Stomach (tissue), 9 donors: ENCODE data around the gene SLC35F6. TPM values are rescaled to one million over a fixed set of nuclear protein-coding genes. Genes with fewer than 3 reads are reported as not detected.

Experiments
- DNase-seq, 2 donors: peaks; one replicate each; pipeline versions ENCODE4 v3.0.0 to v3.0.0-alpha.2; 2013 to 2019
- H3K27ac ChIP-seq, 5 donors: fragments of 200-600 bp in 4 of 5; sonication (generic) in 4 of 5; one replicate each; pipeline ENCODE4 v1.5.1; 2013 to 2019; ENCODE audit warnings: mild to moderate bottlenecking in 1 of 5, moderate library complexity in 1 of 5
- H3K27me3 ChIP-seq, 3 donors: fragments of 200-600 bp; sonication (generic); one replicate each; pipeline ENCODE4 v1.5.1; 2017 to 2019; ENCODE audit warnings: mixed run types in 1 of 3
- H3K36me3 ChIP-seq, 4 donors: fragments of 200-600 bp; sonication (generic); 1 replicate in 3 of 4; 2 replicates in 1 of 4; pipeline ENCODE4 v1.5.1; 2016 to 2019
- H3K4me1 ChIP-seq, 4 donors: fragments of 200-600 bp; sonication (generic); one replicate each; pipeline ENCODE4 v1.5.1; 2016 to 2019
- H3K4me3 ChIP-seq, 4 donors: fragments of 200-600 bp; sonication (generic) in 3 of 4; one replicate each; pipeline ENCODE4 v1.5.1; 2016 to 2019; ENCODE audit warnings: mild to moderate bottlenecking in 1 of 4
- H3K9me3 ChIP-seq, 4 donors: fragments of 200-600 bp; sonication (generic); one replicate each; pipeline ENCODE4 v1.5.1; 2016 to 2019
- CTCF ChIP-seq, 7 experiments: fragments of 450-650 bp in 4 of 7; fragments of 200-600 bp in 3 of 7; sonication (generic) in 3 of 7; IDR thresholded peaks; one replicate each; pipeline ENCODE4 v1.5.1; 2016 to 2019; ENCODE audit warnings: antibody characterized with exemption in 7 of 7, control low read depth in 2 of 7, mild to moderate bottlenecking in 1 of 7
- EP300 ChIP-seq: sonication (generic); formaldehyde crosslinking; IDR thresholded peaks from one replicate; pipeline ENCODE4 v1.6.1; 2017; ENCODE audit warnings: antibody characterized with exemption
- POLR2A ChIP-seq, 4 donors: fragments of 450-650 bp; IDR thresholded peaks; one replicate each; pipeline ENCODE4 v1.6.1; 2016; ENCODE audit warnings: antibody characterized with exemption in 4 of 4, control low read depth in 2 of 4, mild to moderate bottlenecking in 1 of 4, moderate library complexity in 1 of 4
- POLR2AphosphoS5 ChIP-seq, 3 donors: sonication (generic); formaldehyde crosslinking; IDR thresholded peaks; one replicate each; pipeline ENCODE4 v1.6.1; 2016; ENCODE audit warnings: antibody characterized with exemption in 3 of 3
- WGBS, 5 donors: extraction: QIAGEN DNeasy Blood & Tissue Kit in 3 of 5; methylation state at CpG; one replicate each; pipeline versions ENCODE4 v1.1.5 to v1.1.7; 2013 to 2018; 5-methylcytosine and 5-hydroxymethylcytosine counted together
- intact Hi-C: fragments of 100-400 bp; cut with DNase I; formaldehyde crosslinking; loops from one replicate; pipeline ENCODE4 v1.15.1; 2023; ENCODE audit warnings: low total_unique reads
- polyA plus RNA-seq, 3 donors: library from polyadenylated mRNA; stranded (reverse); fragments of 200-250 nt; gene quantifications; one replicate each; pipeline ENCODE4 v1.2.3, GENCODE V29; 2013
- total RNA-seq, 5 donors: library from RNA; depleted of rRNA; stranded (reverse); fragments of >200 nt; gene quantifications; one replicate each; pipeline versions ENCODE4 v1.1.0 to v1.2.3, GENCODE V29; 2014 to 2016
- donor health status: healthy with polysubstance abuse.
- donor health status: Bipolar disorder and iron deficiency.
- donor health status: healthy.

The SLC35F6 gene
- total and polyA plus RNA-seq, 8 donors = 4.9 to 40.9 (median 12.9) TPM

- H3K27ac ChIP-seq = peak overlapping the region in 4 of 5 donors; percentile 92 to 94 (median 92)
- H3K9me3 ChIP-seq = no peaks in the 10 kb centered on the region
- TF ChIP-seq CTCF (IDR thresholded peaks at IDR 0.05) = no peak
- TF ChIP-seq POLR2A (IDR thresholded peaks at IDR 0.05) = no peak
- no peak for TF ChIP-seq EP300
- TF ChIP-seq POLR2AphosphoS5 (IDR thresholded peaks at IDR 0.05) = no peak
- peaks cover 23 to 70% (median 63%) of the 10 kb centered on the region in 4 donors for H3K4me1 ChIP-seq
- H3K27me3 ChIP-seq = no peaks in the 10 kb centered on the region
- H3K4me3 ChIP-seq = peak overlapping the region; percentile 78 to 92 (median 88)
- H3K36me3 ChIP-seq = no peaks in the 10 kb centered on the region
- DNase-seq = no peak
- intact Hi-C loops = no loop called here
- 78 to 89% (median 83%) methylated on average over 10 of the region's 10 CpGs for WGBS, 5 donors
Observed at GRCh38 chr2:26765475-26766200, 1.6 kb downstream of the SLC35F6 start.

GRCh38 chr2:26767129-26767528, 3.0 kb downstream of the SLC35F6 start:
- Histone ChIP-seq H3K27ac (peak overlapping the region in 3 of 5 donors; percentile 41 to 85 (median 84)), H3K4me3 (no peak overlapping the region), H3K4me1 (peaks cover 37 to 85% (median 78%) of the 10 kb centered on the region in 4 donors), H3K27me3 (no peaks in the 10 kb centered on the region), H3K36me3 (no peaks in the 10 kb centered on the region), H3K9me3 (no peaks in the 10 kb centered on the region)
- intact Hi-C loops = no loop called here
- 81 to 92% (median 83%) methylated on average over 5 of the region's 5 CpGs for WGBS, 5 donors
- DNase-seq = no peak
- TF ChIP-seq POLR2A (IDR thresholded peaks at IDR 0.05) = no peak
- no peak for TF ChIP-seq POLR2AphosphoS5 (IDR thresholded peaks at IDR 0.05)
- no peak for TF ChIP-seq CTCF (IDR thresholded peaks at IDR 0.05)
- no peak for TF ChIP-seq EP300

GRCh38 chr2:26767894-26768487, 3.9 kb downstream of the SLC35F6 start:
- Histone ChIP-seq H3K4me1 (peaks cover 46 to 94% (median 86%) of the 10 kb centered on the region in 4 donors), H3K27me3 (no peaks in the 10 kb centered on the region), H3K36me3 (no peaks in the 10 kb centered on the region), H3K27ac (peak overlapping the region in 3 of 5 donors; percentile 72 to 85 (median 84)), H3K9me3 (no peaks in the 10 kb centered on the region), H3K4me3 (no peak overlapping the region)
- peak in 1 of 2 donors; percentile 61 for DNase-seq
- intact Hi-C loops = no loop called here
- 95 to 97% (median 96%) methylated on average over 5 of the region's 5 CpGs for WGBS, 5 donors
- TF ChIP-seq POLR2A (IDR thresholded peaks at IDR 0.05) (no peak), POLR2AphosphoS5 (IDR thresholded peaks at IDR 0.05) (no peak), EP300 (no peak), CTCF (IDR thresholded peaks at IDR 0.05) (no peak)

GRCh38 chr2:26768759-26769088, 4.6 kb downstream of the SLC35F6 start:
- 95 to 98% (median 96%) methylated on average over 3 of the region's 3 CpGs for WGBS, 5 donors
- TF ChIP-seq EP300 (no peak), POLR2A (IDR thresholded peaks at IDR 0.05) (no peak), POLR2AphosphoS5 (IDR thresholded peaks at IDR 0.05) (no peak)
- Histone ChIP-seq H3K9me3 (no peaks in the 10 kb centered on the region), H3K27me3 (no peaks in the 10 kb centered on the region), H3K4me1 (peaks cover 49 to 92% (median 85%) of the 10 kb centered on the region in 4 donors), H3K36me3 (peaks cover 0 to 2% (median 1%) of the 10 kb centered on the region in 4 donors), H3K4me3 (no peak overlapping the region), H3K27ac (peak overlapping the region in 4 of 5 donors; percentile 59 to 85 (median 78))
- DNase-seq = no peak
- intact Hi-C loops = no loop called here
